Measurements from ENCODE around the gene VIT. TPM values are rescaled to one million over a fixed set of nuclear protein-coding genes. Genes with fewer than 3 reads are reported as not detected.
"Not testable (repeated sequence)": the region's sequence is repeated elsewhere in the genome, so short reads cannot be mapped to it uniquely, and the experiment has no call there.

VIT gene
- total RNA-seq, 1 donor from 2014 or later: not detected

DNA sequence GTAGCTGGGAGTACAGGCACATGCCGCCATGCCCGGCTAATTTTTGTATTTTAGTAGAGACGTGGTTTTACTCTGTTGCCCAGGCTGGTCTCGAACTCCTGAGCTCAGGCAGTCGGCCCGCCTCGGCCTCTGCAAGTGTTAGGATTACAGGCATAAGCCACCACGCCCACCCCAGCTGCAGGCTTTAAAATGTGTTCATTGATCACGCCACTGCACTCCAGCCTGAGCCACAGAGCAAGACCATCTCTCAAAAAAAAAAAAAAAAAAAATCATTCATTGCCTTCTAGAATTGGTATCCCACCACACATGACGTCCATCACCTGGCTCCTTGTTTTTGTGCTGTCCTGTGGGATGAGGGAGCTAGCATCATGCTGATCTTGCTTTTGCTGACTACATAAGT is 127.4 kb downstream of the VIT start:
- DNase-seq (ENCODE audit: low read depth): no peak
- TF ChIP-seq, protein P1, sequence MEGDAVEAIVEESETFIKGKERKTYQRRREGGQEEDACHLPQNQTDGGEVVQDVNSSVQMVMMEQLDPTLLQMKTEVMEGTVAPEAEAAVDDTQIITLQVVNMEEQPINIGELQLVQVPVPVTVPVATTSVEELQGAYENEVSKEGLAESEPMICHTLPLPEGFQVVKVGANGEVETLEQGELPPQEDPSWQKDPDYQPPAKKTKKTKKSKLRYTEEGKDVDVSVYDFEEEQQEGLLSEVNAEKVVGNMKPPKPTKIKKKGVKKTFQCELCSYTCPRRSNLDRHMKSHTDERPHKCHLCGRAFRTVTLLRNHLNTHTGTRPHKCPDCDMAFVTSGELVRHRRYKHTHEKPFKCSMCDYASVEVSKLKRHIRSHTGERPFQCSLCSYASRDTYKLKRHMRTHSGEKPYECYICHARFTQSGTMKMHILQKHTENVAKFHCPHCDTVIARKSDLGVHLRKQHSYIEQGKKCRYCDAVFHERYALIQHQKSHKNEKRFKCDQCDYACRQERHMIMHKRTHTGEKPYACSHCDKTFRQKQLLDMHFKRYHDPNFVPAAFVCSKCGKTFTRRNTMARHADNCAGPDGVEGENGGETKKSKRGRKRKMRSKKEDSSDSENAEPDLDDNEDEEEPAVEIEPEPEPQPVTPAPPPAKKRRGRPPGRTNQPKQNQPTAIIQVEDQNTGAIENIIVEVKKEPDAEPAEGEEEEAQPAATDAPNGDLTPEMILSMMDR (IDR thresholded peaks at IDR 0.05; ENCODE audit: insufficient read depth, low read length, poor library complexity, severe bottlenecking): no peak
- Histone ChIP-seq H3K4me3 (ENCODE audit: low read depth, low read length) (no peak overlapping the region), H3K27me3 (ENCODE audit: control insufficient read depth, insufficient read depth, low read length) (no peaks in the 10 kb centered on the region), H3K36me3 (ENCODE audit: control insufficient read depth, insufficient read depth, low read length) (no peaks in the 10 kb centered on the region)

DNA sequence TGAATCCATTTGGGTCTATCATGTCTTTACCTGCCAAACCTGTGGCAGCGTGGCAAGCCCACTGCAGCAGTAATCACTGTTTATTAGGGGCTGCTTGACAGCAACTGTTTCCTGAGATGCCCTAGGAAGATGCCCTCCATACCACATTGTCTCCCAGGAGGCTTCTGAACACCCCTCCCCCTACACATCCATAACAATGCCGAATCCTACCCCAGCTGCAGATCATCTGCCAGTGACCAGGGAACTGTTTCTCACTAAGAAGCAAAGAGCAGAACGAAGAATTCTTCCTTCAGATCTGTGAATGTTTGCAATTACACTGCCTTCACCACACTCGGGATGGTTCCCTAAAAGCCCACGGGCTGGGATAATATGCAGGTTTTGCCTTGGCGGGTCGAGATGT is 127.8 kb downstream of the VIT start:
- Histone ChIP-seq H3K4me3 (ENCODE audit: low read depth, low read length) (no peak overlapping the region), H3K36me3 (ENCODE audit: control insufficient read depth, insufficient read depth, low read length) (no peaks in the 10 kb centered on the region), H3K27me3 (ENCODE audit: control insufficient read depth, insufficient read depth, low read length) (no peaks in the 10 kb centered on the region)
- TF ChIP-seq, protein P1 (IDR thresholded peaks at IDR 0.05; ENCODE audit: insufficient read depth, low read length, poor library complexity, severe bottlenecking): no peak
- no peak for DNase-seq (ENCODE audit: low read depth)

DNA sequence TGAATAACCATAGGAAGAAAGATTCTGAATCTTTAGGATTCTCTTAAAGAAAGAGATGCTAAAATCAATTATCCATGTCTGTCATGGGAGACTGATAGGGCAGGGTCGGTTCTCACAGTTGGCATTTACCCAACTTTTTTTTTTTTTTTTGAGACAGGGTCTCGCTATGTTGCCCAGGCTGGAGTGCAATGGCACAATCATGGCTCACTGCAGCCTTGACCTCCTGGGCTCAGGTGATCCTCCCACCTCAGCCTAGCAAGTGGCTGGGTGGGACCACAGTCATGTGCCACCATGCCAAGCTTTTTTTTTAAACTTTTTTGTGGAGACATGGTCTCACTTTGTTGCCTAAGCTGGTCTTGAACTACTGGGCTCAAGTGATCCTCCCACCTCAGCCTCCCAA is 128.2 kb downstream of the VIT start:
- H3K36me3 ChIP-seq (ENCODE audit: control insufficient read depth, insufficient read depth, low read length); H3K4me3 ChIP-seq (ENCODE audit: low read depth, low read length); DNase-seq (ENCODE audit: low read depth): not testable (repeated sequence)

DNA sequence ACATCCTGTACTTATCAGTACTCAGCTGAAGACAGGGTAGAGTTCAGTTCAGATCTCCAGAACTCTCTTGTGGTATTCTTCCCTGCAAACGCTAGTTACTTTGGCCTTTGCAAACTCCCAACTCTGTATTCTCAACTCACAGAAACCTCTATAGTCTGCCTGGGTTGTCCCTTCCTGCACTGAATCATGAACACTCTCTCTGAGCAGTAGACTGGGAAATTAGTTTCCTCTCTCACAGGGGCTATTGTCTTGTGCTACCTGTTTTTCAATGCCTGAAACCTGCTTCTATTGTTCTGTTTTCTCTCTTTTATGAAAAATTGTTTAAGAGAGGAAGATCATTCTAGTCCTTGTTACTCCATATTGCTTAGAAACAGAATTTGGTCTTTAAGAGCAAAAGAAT is 134.7 kb downstream of the VIT start:
- H3K36me3 ChIP-seq (ENCODE audit: control insufficient read depth, insufficient read depth, low read length): no peaks in the 10 kb centered on the region
- no peaks in the 10 kb centered on the region for H3K27me3 ChIP-seq (ENCODE audit: control insufficient read depth, insufficient read depth, low read length)
- TF ChIP-seq, protein P1 (IDR thresholded peaks at IDR 0.05; ENCODE audit: insufficient read depth, low read length, poor library complexity, severe bottlenecking): no peak
- no peak overlapping the region for H3K4me3 ChIP-seq (ENCODE audit: low read depth, low read length)
- no peak for DNase-seq (ENCODE audit: low read depth)

More for the DNA sequence above, 128.2 kb downstream of the VIT start:
- not testable (repeated sequence) for H3K27me3 ChIP-seq (ENCODE audit: control insufficient read depth, insufficient read depth, low read length)

DNA sequence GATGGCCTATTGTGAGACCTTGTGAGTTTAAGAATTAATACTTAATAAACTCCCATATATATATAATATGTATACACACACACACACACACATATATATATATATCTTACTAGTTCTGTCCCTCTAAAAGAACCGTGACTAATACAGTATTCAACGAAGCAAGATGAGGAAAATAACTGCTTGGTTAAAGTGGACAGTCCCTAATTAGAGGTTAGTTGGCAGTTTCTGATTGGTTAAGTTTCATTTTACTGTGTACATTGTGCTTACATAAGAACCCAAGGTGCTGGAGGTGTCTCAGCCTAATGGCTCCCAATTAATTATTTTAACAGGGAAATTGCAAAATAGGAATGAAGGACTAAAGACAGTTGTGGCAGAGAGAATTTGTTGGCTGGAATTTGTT is 137.7 kb downstream of the VIT start:
- TF ChIP-seq, protein P1 (IDR thresholded peaks at IDR 0.05; ENCODE audit: insufficient read depth, low read length, poor library complexity, severe bottlenecking): no peak
- DNase-seq (ENCODE audit: low read depth): no peak
- Histone ChIP-seq H3K36me3 (ENCODE audit: control insufficient read depth, insufficient read depth, low read length) (no peaks in the 10 kb centered on the region), H3K27me3 (ENCODE audit: control insufficient read depth, insufficient read depth, low read length) (no peaks in the 10 kb centered on the region), H3K4me3 (ENCODE audit: low read depth, low read length) (no peak overlapping the region)

DNA sequence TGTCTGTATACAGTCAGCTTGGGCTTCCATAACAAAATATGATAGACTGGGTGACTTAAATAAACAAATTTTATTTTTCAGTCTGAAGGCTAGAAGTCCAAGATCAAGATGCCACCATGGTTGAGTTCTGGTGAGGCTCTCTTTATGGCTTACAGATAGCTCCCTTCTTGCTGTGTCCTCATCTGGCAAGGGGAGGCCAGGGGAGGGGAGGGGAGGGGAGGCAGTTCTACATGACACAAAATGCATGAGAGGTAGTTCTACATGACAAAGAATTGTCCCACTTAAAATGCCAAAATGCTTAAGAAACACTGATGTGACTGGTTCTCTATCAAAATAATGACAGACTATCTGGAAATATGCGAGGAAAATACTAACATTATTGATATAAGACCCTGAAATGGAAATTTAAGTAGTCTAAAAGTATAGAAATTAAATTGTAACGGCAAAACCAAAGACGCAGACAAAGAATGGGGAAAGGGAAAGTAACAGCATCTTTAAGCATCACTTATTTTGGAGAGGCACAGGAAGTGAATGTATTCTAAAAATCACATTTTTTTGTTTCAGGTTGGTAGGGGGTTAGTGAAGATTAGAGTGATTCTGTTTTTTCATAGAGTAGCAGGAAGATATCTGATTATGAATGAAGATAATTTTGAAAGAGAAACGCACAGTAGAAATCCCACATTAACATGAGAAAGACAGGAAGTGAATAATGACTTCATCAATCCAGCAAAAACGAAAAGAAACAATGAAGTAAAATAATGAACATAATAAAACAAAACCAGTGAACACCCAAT is 138.4 kb downstream of the VIT start:
- no peaks in the 10 kb centered on the region for H3K27me3 ChIP-seq (ENCODE audit: control insufficient read depth, insufficient read depth, low read length)
- TF ChIP-seq, protein P1 (IDR thresholded peaks at IDR 0.05; ENCODE audit: insufficient read depth, low read length, poor library complexity, severe bottlenecking): no peak
- no peak for DNase-seq (ENCODE audit: low read depth)
- no peak overlapping the region for H3K4me3 ChIP-seq (ENCODE audit: low read depth, low read length)
- no peaks in the 10 kb centered on the region for H3K36me3 ChIP-seq (ENCODE audit: control insufficient read depth, insufficient read depth, low read length)

Data from kidney epithelial cell (primary cell).